ENCODE results near the gene SLC18A2.

The SLC18A2 gene

GRCh38 chr10:117320050-117320665, 79.2 kb downstream of the SLC18A2 start:
- DNase-seq, result peak; percentile 49 to 61 (median 55)

- DNase-seq, result no peak
These were observed 81.3 kb downstream of the SLC18A2 start for GRCh38 chr10:117322260-117322659.

GRCh38 chr10:117324367-117324766, 83.5 kb downstream of the SLC18A2 start:
- no peak for DNase-seq

- DNase-seq, result no peak
These were observed 86.3 kb downstream of the SLC18A2 start for GRCh38 chr10:117327262-117327661.

Data from suppressor macrophage treated with lipopolysaccharide for 1 hour (primary cell).